SU-DHL-6 (cell line): ENCODE data around the gene MBNL1.
A peak's percentile ranks its signal among the peaks of the same experiment; 100 is the strongest.

Source experiments
- H2AFZ ChIP-seq: fragments of 200-600 bp; sonication (generic); 2 replicates; pipeline ENCODE4 v1.6.1; 2014; ENCODE audit warnings: low read depth, mild to moderate bottlenecking, moderate library complexity, mixed read lengths, antibody characterized with exemption, low read length; ENCODE audit not compliant: severe bottlenecking
- H3F3A ChIP-seq: fragments of 200-600 bp; shearing (Covaris generic); 2 replicates; pipeline ENCODE4 v1.6.0; 2016; ENCODE audit warnings: antibody characterized with exemption, mild to moderate bottlenecking; ENCODE audit not compliant: insufficient read depth
- H3K27ac ChIP-seq: fragments of 200-600 bp; sonication (generic); 2 replicates; pipeline ENCODE4 v1.5.1; 2016; ENCODE audit warnings: low read depth, mild to moderate bottlenecking, low read length, moderate library complexity, mixed read lengths
- H3K27me3 ChIP-seq: fragments of 200-600 bp; sonication (generic), shearing (Covaris generic); 2 replicates; pipeline ENCODE4 v1.6.0; 2014; ENCODE audit warnings: mild to moderate bottlenecking, low read length
- H3K36me3 ChIP-seq: fragments of 200-600 bp; sonication (generic); 2 replicates; pipeline ENCODE4 v1.6.1; 2014; ENCODE audit warnings: mild to moderate bottlenecking, low read length, mixed read lengths
- H3K4me2 ChIP-seq: fragments of 300-600, 200-600 bp; shearing (Covaris generic), sonication (generic); 2 replicates; pipeline ENCODE4 v1.6.0; 2014; ENCODE audit warnings: low read length, low read depth, mild to moderate bottlenecking; ENCODE audit not compliant: poor library complexity, severe bottlenecking
- H3K4me3 ChIP-seq: fragments of 200-600 bp; sonication (generic); 2 replicates; pipeline ENCODE4 v1.5.1; 2014; ENCODE audit warnings: antibody characterized with exemption, low read length, mild to moderate bottlenecking, mixed read lengths; ENCODE audit not compliant: insufficient read depth, poor library complexity, severe bottlenecking
- H3K79me2 ChIP-seq: fragments of 200-600 bp; sonication (generic); 2 replicates; pipeline ENCODE4 v1.6.1; 2014; ENCODE audit warnings: mild to moderate bottlenecking, low read length, moderate library complexity; ENCODE audit not compliant: insufficient read depth
- H3K9ac ChIP-seq: fragments of 200-600 bp; sonication (generic); 2 replicates; pipeline ENCODE4 v1.7.0; 2014; ENCODE audit warnings: mild to moderate bottlenecking, low read length
- H3K9me2 ChIP-seq: fragments of 200-600 bp; sonication (generic); replicated peaks from 2 replicates; pipeline ENCODE4 v1.6.1; 2014; ENCODE audit warnings: low read length; ENCODE audit not compliant: insufficient read depth
- H3K9me3 ChIP-seq: fragments of 200-600 bp; sonication (generic); 2 replicates; pipeline ENCODE4 v1.6.1; 2014; ENCODE audit warnings: low read length, mixed read lengths; ENCODE audit not compliant: insufficient read depth
- H4K20me1 ChIP-seq: fragments of 200-600 bp; sonication (generic); 2 replicates; pipeline ENCODE4 v1.6.1; 2014; ENCODE audit warnings: low read depth, mild to moderate bottlenecking, antibody characterized with exemption, low read length, moderate library complexity, mixed read lengths
- EZH2phosphoT487 ChIP-seq: fragments of 200-600 bp; sonication (generic), shearing (Covaris generic); conservative IDR thresholded peaks from 2 replicates; pipeline ENCODE4 v1.6.1; 2018; ENCODE audit warnings: mild to moderate bottlenecking, antibody characterized with exemption, low read length, moderate library complexity, mixed read lengths
- TF ChIP-seq, protein P1 (sequence below): fragments of 200-600 bp; sonication (generic); IDR thresholded peaks from one replicate; pipeline ENCODE4 v1.5.1; 2017; ENCODE audit warnings: antibody characterized with exemption, mild to moderate bottlenecking, low read length, moderate library complexity; ENCODE audit not compliant: insufficient read depth, poor library complexity, severe bottlenecking

MBNL1 gene

GRCh38 chr3:152381881-152382295 is 113.2 kb downstream of the MBNL1 start:
- no peaks in the 10 kb centered on the region for H3K27me3 ChIP-seq
- H3K9me3 ChIP-seq: no peaks in the 10 kb centered on the region
- TF ChIP-seq, protein P1, sequence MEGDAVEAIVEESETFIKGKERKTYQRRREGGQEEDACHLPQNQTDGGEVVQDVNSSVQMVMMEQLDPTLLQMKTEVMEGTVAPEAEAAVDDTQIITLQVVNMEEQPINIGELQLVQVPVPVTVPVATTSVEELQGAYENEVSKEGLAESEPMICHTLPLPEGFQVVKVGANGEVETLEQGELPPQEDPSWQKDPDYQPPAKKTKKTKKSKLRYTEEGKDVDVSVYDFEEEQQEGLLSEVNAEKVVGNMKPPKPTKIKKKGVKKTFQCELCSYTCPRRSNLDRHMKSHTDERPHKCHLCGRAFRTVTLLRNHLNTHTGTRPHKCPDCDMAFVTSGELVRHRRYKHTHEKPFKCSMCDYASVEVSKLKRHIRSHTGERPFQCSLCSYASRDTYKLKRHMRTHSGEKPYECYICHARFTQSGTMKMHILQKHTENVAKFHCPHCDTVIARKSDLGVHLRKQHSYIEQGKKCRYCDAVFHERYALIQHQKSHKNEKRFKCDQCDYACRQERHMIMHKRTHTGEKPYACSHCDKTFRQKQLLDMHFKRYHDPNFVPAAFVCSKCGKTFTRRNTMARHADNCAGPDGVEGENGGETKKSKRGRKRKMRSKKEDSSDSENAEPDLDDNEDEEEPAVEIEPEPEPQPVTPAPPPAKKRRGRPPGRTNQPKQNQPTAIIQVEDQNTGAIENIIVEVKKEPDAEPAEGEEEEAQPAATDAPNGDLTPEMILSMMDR: no peak
- TF ChIP-seq EZH2phosphoT487: no peak
- peak overlapping the region; percentile 48 for H3K27ac ChIP-seq
- no peak overlapping the region for H2AFZ ChIP-seq
- H3K9me2 ChIP-seq: no peaks in the 10 kb centered on the region
- peak overlapping the region; percentile 5; the same call in 1 of the 2 replicates for H3K9ac ChIP-seq
- H3K79me2 ChIP-seq: peaks cover 100% of the 10 kb centered on the region
- H3K36me3 ChIP-seq: peaks cover 4% of the 10 kb centered on the region
- H4K20me1 ChIP-seq: peaks cover 9% of the 10 kb centered on the region; the same call in 1 of the 2 replicates
- H3K4me2 ChIP-seq: peak overlapping the region; percentile 95
- H3K4me3 ChIP-seq: no peak overlapping the region
- H3F3A ChIP-seq: peaks cover 50% of the 10 kb centered on the region

- H3K27ac ChIP-seq: peak overlapping the region; percentile 48
- H3K4me2 ChIP-seq: peak overlapping the region; percentile 95
- no peak for TF ChIP-seq EZH2phosphoT487
- TF ChIP-seq, protein P1: no peak
- H3K27me3 ChIP-seq: no peaks in the 10 kb centered on the region
- H3K9ac ChIP-seq: peak overlapping the region; percentile 5; the same call in 1 of the 2 replicates
- no peaks in the 10 kb centered on the region for H3K9me3 ChIP-seq
- H3K36me3 ChIP-seq: peaks cover 4% of the 10 kb centered on the region
- H3K9me2 ChIP-seq: no peaks in the 10 kb centered on the region
- H3K4me3 ChIP-seq: no peak overlapping the region
- H3K79me2 ChIP-seq: peaks cover 100% of the 10 kb centered on the region
- peaks cover 43% of the 10 kb centered on the region for H3F3A ChIP-seq
- no peak overlapping the region for H2AFZ ChIP-seq
- peaks cover 9% of the 10 kb centered on the region; the same call in 1 of the 2 replicates for H4K20me1 ChIP-seq
Measured at GRCh38 chr3:152382312-152383135, 113.8 kb downstream of the MBNL1 start.

DNA sequence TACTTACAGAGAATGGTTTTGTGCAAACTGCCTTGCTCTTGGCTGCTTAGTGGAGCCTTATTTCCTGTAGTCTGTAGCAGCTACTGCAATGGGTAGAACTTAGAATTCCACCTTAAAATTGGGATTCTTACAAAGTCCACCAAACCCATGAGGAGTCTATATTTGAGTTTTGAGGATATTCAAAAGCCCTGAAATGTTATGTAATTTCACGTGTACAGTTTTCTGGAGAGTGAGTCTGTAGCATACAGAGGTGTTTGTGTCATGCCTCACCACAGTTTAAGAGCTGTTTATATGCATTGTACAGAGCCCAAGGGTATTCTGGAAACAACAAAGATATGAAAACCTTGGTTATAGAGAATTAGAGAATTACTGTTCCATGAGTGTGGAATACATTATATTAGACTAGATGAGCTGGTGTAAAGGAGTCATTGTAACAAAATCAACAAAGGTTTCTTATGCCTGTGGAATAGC is 114.4 kb downstream of the MBNL1 start:
- no peak overlapping the region for H3K27ac ChIP-seq
- H3K36me3 ChIP-seq: no peaks in the 10 kb centered on the region; the same call in none of the 2 replicates
- no peak overlapping the region for H3K4me3 ChIP-seq
- no peaks in the 10 kb centered on the region for H3K9me3 ChIP-seq
- H2AFZ ChIP-seq: no peak overlapping the region
- H3K4me2 ChIP-seq: peak overlapping the region; percentile 95
- TF ChIP-seq, protein P1: no peak
- no peak for TF ChIP-seq EZH2phosphoT487
- no peaks in the 10 kb centered on the region for H3K9me2 ChIP-seq
- H3F3A ChIP-seq: peaks cover 37% of the 10 kb centered on the region; the same call in 1 of the 2 replicates
- peaks cover 100% of the 10 kb centered on the region for H3K79me2 ChIP-seq
- H3K9ac ChIP-seq: no peak overlapping the region
- H3K27me3 ChIP-seq: no peaks in the 10 kb centered on the region
- peaks cover 9% of the 10 kb centered on the region; the same call in 1 of the 2 replicates for H4K20me1 ChIP-seq
